Stomach (tissue), 9 donors: ENCODE results near the gene IRF2. TPM values are rescaled to one million over a fixed set of nuclear protein-coding genes. Genes with fewer than 3 reads are reported as not detected.

Experiments
- DNase-seq, 2 donors: peaks; one replicate each; pipeline versions ENCODE4 v3.0.0 to v3.0.0-alpha.2; 2013 to 2019
- H3K27ac ChIP-seq, 5 donors: fragments of 200-600 bp in 4 of 5; sonication (generic) in 4 of 5; one replicate each; pipeline ENCODE4 v1.5.1; 2013 to 2019; ENCODE audit warnings: mild to moderate bottlenecking in 1 of 5, moderate library complexity in 1 of 5
- H3K27me3 ChIP-seq, 3 donors: fragments of 200-600 bp; sonication (generic); one replicate each; pipeline ENCODE4 v1.5.1; 2017 to 2019; ENCODE audit warnings: mixed run types in 1 of 3
- H3K36me3 ChIP-seq, 4 donors: fragments of 200-600 bp; sonication (generic); 1 replicate in 3 of 4; 2 replicates in 1 of 4; pipeline ENCODE4 v1.5.1; 2016 to 2019
- H3K4me1 ChIP-seq, 4 donors: fragments of 200-600 bp; sonication (generic); one replicate each; pipeline ENCODE4 v1.5.1; 2016 to 2019
- H3K4me3 ChIP-seq, 4 donors: fragments of 200-600 bp; sonication (generic) in 3 of 4; one replicate each; pipeline ENCODE4 v1.5.1; 2016 to 2019; ENCODE audit warnings: mild to moderate bottlenecking in 1 of 4
- H3K9me3 ChIP-seq, 4 donors: fragments of 200-600 bp; sonication (generic); one replicate each; pipeline ENCODE4 v1.5.1; 2016 to 2019
- EP300 ChIP-seq: sonication (generic); formaldehyde crosslinking; IDR thresholded peaks from one replicate; pipeline ENCODE4 v1.6.1; 2017; ENCODE audit warnings: antibody characterized with exemption
- POLR2A ChIP-seq, 4 donors: fragments of 450-650 bp; IDR thresholded peaks; one replicate each; pipeline ENCODE4 v1.6.1; 2016; ENCODE audit warnings: antibody characterized with exemption in 4 of 4, control low read depth in 2 of 4, mild to moderate bottlenecking in 1 of 4, moderate library complexity in 1 of 4
- POLR2AphosphoS5 ChIP-seq, 3 donors: sonication (generic); formaldehyde crosslinking; IDR thresholded peaks; one replicate each; pipeline ENCODE4 v1.6.1; 2016; ENCODE audit warnings: antibody characterized with exemption in 3 of 3
- WGBS, 5 donors: extraction: QIAGEN DNeasy Blood & Tissue Kit in 3 of 5; methylation state at CpG; one replicate each; pipeline versions ENCODE4 v1.1.5 to v1.1.7; 2013 to 2018; 5-methylcytosine and 5-hydroxymethylcytosine counted together
- intact Hi-C: fragments of 100-400 bp; cut with DNase I; formaldehyde crosslinking; loops from one replicate; pipeline ENCODE4 v1.15.1; 2023; ENCODE audit warnings: low total_unique reads
- polyA plus RNA-seq, 3 donors: library from polyadenylated mRNA; stranded (reverse); fragments of 200-250 nt; gene quantifications; one replicate each; pipeline ENCODE4 v1.2.3, GENCODE V29; 2013
- total RNA-seq, 5 donors: library from RNA; depleted of rRNA; stranded (reverse); fragments of >200 nt; gene quantifications; one replicate each; pipeline versions ENCODE4 v1.1.0 to v1.2.3, GENCODE V29; 2014 to 2016
- TF ChIP-seq, protein P1 (sequence below), 7 experiments: fragments of 450-650 bp in 4 of 7; fragments of 200-600 bp in 3 of 7; sonication (generic) in 3 of 7; IDR thresholded peaks; one replicate each; pipeline ENCODE4 v1.5.1; 2016 to 2019; ENCODE audit warnings: antibody characterized with exemption in 7 of 7, control low read depth in 2 of 7, mild to moderate bottlenecking in 1 of 7
- donor health status: healthy with polysubstance abuse.
- donor health status: Bipolar disorder and iron deficiency.
- donor health status: healthy.

IRF2 gene
- total and polyA plus RNA-seq, 8 donors, result 5.5 to 253 (median 29.0) TPM

DNA sequence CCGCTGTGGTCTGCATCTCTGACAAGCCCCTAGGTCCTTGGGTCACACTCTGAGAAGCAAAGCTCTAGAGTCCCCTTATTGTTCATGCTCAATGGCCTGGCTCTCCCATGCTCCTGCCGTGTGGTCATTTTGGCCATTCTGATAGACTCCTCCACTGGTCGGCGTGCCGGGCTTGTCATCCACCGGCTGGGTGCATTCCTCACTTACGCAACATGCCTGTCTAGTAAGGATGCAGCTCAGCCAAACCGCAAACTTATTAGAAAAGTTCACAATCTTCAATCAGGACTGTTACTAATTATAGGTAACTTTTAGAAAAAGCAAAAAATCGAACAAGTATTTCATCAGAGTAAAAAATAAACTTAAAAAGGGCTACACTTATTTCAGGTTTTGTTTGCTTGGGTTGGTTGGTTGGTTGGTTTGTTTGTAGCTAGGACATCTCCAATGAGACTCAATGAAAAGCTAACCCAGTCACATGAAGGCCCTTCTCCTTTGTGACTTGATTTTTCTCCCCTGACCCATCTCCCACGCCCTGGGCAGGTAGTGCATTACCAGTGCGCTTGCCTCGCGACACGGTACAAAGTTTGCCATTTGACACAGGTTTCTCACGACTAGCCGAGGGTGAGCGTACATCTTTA is 41.0 kb downstream of the IRF2 start:
- Histone ChIP-seq H3K27me3 (no peaks in the 10 kb centered on the region), H3K27ac (no peak overlapping the region), H3K4me3 (no peak overlapping the region), H3K36me3 (peaks cover 4 to 15% (median 7%) of the 10 kb centered on the region in 4 donors), H3K4me1 (peaks cover 23 to 77% (median 51%) of the 10 kb centered on the region in 4 donors), H3K9me3 (no peaks in the 10 kb centered on the region)
- WGBS, 5 donors, result 88 to 96% (median 94%) methylated on average over 17 of the region's 17 CpGs
- intact Hi-C loops, result no loop called here
- no peak for TF ChIP-seq POLR2A (IDR thresholded peaks at IDR 0.05)
- TF ChIP-seq, protein P1, sequence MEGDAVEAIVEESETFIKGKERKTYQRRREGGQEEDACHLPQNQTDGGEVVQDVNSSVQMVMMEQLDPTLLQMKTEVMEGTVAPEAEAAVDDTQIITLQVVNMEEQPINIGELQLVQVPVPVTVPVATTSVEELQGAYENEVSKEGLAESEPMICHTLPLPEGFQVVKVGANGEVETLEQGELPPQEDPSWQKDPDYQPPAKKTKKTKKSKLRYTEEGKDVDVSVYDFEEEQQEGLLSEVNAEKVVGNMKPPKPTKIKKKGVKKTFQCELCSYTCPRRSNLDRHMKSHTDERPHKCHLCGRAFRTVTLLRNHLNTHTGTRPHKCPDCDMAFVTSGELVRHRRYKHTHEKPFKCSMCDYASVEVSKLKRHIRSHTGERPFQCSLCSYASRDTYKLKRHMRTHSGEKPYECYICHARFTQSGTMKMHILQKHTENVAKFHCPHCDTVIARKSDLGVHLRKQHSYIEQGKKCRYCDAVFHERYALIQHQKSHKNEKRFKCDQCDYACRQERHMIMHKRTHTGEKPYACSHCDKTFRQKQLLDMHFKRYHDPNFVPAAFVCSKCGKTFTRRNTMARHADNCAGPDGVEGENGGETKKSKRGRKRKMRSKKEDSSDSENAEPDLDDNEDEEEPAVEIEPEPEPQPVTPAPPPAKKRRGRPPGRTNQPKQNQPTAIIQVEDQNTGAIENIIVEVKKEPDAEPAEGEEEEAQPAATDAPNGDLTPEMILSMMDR (IDR thresholded peaks at IDR 0.05), result no peak
- DNase-seq, result no peak

DNA sequence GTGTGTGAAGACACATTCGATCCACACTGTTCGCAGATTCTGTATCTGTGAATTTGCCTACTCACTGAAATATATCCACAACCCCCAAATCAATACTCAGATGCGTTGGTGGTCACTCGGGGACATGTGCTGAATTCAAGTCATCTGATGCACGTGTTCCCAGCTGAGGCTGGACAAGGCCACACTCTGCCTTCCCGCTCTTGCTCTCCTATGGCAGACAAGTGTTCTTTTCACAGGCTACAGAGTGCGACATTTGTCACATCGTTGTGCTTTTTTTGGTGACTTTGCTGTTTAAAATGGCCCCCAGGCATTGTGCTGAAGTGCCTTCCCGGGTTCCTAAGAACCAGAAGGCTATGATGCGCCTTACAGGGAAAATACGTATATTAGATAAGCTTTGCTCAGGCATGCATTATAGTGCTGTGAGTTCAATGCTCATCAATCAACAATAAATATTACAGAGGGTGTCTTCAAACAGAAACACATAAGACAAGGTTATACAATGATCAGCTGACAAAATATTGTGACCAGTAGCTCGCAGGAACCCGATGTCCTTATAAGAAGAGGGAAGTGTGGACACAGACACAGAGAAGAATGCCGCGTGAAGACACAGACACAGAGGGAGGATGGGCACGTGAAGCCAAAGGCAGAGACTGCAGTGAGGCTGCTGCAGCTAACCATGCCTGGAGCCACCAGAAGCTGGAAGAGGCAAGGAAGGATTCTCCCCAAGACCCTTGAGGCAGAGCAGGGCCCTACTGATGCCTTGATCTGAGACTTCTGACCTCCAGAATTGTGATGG is 42.0 kb downstream of the IRF2 start:
- no peak for DNase-seq
- intact Hi-C loops, result no loop called here
- Histone ChIP-seq H3K4me1 (peaks cover 25 to 78% (median 55%) of the 10 kb centered on the region in 4 donors), H3K27me3 (no peaks in the 10 kb centered on the region), H3K9me3 (no peaks in the 10 kb centered on the region), H3K27ac (no peak overlapping the region), H3K36me3 (peaks cover 4 to 25% (median 16%) of the 10 kb centered on the region in 4 donors), H3K4me3 (no peak overlapping the region)
- TF ChIP-seq POLR2AphosphoS5 (IDR thresholded peaks at IDR 0.05) (no peak), EP300 (no peak), POLR2A (IDR thresholded peaks at IDR 0.05) (no peak)
- TF ChIP-seq, protein P1 (IDR thresholded peaks at IDR 0.05), result no peak
- WGBS, 5 donors, result 90 to 94% (median 92%) methylated on average over 16 of the region's 16 CpGs

DNA sequence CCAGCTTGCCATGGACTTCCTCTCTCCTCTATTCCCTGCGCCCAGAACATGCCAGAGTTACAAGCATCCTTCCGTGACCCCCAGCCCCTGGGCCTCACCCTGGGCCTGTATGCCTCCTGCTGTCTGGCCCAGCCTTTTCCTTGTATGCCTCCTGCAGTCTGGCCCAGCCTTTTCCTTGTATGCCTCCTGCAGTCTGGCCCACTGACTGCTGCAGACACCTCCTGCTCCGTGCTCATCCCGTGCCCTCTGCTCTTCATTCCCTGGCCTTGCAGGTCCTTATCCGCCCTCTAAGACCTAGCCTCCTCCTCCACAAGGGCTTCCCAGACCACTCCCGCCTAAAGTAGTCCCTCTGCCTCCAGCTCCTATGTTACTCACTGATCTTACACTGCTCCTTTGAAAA is 44.2 kb downstream of the IRF2 start:
- intact Hi-C loops, result no loop called here
- WGBS, 5 donors, result 70 to 93% (median 86%) methylated on average over 6 of the region's 6 CpGs
- DNase-seq, result no peak

DNA sequence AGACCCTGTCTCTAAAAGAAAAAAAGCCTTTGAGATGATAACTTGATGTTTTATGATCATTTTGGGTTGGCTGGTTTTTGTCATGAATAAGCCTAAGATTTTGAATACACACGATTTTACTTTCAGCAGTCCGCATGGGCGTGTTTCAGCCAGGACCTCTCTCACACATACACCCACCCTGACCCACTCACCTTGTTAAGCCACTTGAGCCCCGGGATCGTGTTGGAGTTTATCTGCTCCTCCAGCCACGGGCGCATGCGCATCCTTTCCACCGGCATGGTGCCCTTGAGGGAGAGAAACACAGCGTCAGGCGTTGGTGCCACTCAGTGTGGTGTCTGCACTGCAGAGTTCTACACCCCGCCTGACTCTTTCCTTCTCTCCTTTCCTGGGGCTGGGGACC is 45.6 kb downstream of the IRF2 start:
- peak overlapping the region; percentile 47 to 82 (median 74) for H3K27ac ChIP-seq
- no peak overlapping the region for H3K4me3 ChIP-seq
- H3K4me1 ChIP-seq, result peaks cover 32 to 89% (median 66%) of the 10 kb centered on the region in 4 donors
- peaks cover 19 to 56% (median 47%) of the 10 kb centered on the region in 4 donors for H3K36me3 ChIP-seq
- no peak for DNase-seq
- WGBS, 5 donors, result 87 to 92% (median 91%) methylated on average over 12 of the region's 12 CpGs
- intact Hi-C loops, result no loop called here
- H3K9me3 ChIP-seq, result no peaks in the 10 kb centered on the region
- TF ChIP-seq POLR2A (IDR thresholded peaks at IDR 0.05), result no peak
- no peak for TF ChIP-seq EP300
- TF ChIP-seq, protein P1 (IDR thresholded peaks at IDR 0.05), result no peak
- TF ChIP-seq POLR2AphosphoS5 (IDR thresholded peaks at IDR 0.05), result no peak
- no peaks in the 10 kb centered on the region for H3K27me3 ChIP-seq

More for the DNA sequence above, 44.2 kb downstream of the IRF2 start:
- Histone ChIP-seq H3K27me3 (no peaks in the 10 kb centered on the region), H3K4me1 (peaks cover 32 to 83% (median 62%) of the 10 kb centered on the region in 4 donors), H3K9me3 (no peaks in the 10 kb centered on the region), H3K4me3 (no peak overlapping the region), H3K36me3 (peaks cover 18 to 47% (median 37%) of the 10 kb centered on the region in 4 donors), H3K27ac (peak overlapping the region in 1 of 5 donors; percentile 82)
- TF ChIP-seq, protein P1 (IDR thresholded peaks at IDR 0.05), result no peak
- TF ChIP-seq POLR2AphosphoS5 (IDR thresholded peaks at IDR 0.05), result no peak
- no peak for TF ChIP-seq EP300
- TF ChIP-seq POLR2A (IDR thresholded peaks at IDR 0.05), result no peak
